WTC11 (cell line): ENCODE results near the gene SIT1. TPM values are rescaled to one million over a fixed set of nuclear protein-coding genes. Genes with fewer than 3 reads are reported as not detected.

Experiments used
- ATAC-seq: fragments of 200-7000 bp; cut with Tn5 transposase; 2 replicates; pipeline ENCODE4 v1.10.0; 2021; ENCODE audit warnings: mild to moderate bottlenecking, moderate library complexity
- CTCF ChIA-PET: fragments of 300-600 bp; sonication (Branson Sonifier 250); formaldehyde crosslinking; loops from one replicate; lab custom pipeline; 2021; ENCODE audit warnings: antibody characterized with exemption; lab: Charles Lee
- POLR2A ChIA-PET: fragments of 350-600 bp; sonication (Branson Sonifier 250); formaldehyde crosslinking; loops from one replicate; lab custom pipeline; 2021; ENCODE audit warnings: antibody characterized with exemption; lab: Charles Lee
- DNase-seq: peaks from one replicate; pipeline ENCODE4 v3.0.0; 2021; ENCODE audit warnings: low spot score
- H3K27ac Mint-ChIP-seq: 2 replicates; pipeline ENCODE4 v1.8.0; 2021; ENCODE audit warnings: mixed read lengths
- H3K27me3 Mint-ChIP-seq: 2 replicates; pipeline ENCODE4 v1.8.0; 2021; ENCODE audit warnings: low read depth, mild to moderate bottlenecking, moderate library complexity, mixed read lengths
- H3K36me3 Mint-ChIP-seq: 2 replicates; pipeline ENCODE4 v1.8.0; 2021; ENCODE audit warnings: mixed read lengths
- H3K4me1 Mint-ChIP-seq: 2 replicates; pipeline ENCODE4 v1.8.0; 2022; ENCODE audit warnings: mixed read lengths
- H3K4me3 Mint-ChIP-seq: 2 replicates; pipeline ENCODE4 v1.8.0; 2021; ENCODE audit warnings: mild to moderate bottlenecking, moderate library complexity, mixed read lengths
- H3K9me3 Mint-ChIP-seq: 2 replicates; pipeline ENCODE4 v1.8.0; 2021; ENCODE audit warnings: mixed read lengths
- ATF1 ChIP-seq: sonication (generic); formaldehyde crosslinking; IDR thresholded peaks from 2 replicates; pipeline ENCODE4 v1.8.1; 2023; ENCODE audit warnings: mild to moderate bottlenecking, moderate library complexity, missing genetic modification reagents
- ELF4 ChIP-seq: sonication (generic); formaldehyde crosslinking; IDR thresholded peaks from 2 replicates; pipeline ENCODE4 v1.8.1; 2022; ENCODE audit warnings: low read depth, mild to moderate bottlenecking, moderate library complexity, missing genetic modification reagents
- FOXP1 ChIP-seq: sonication (generic); formaldehyde crosslinking; IDR thresholded peaks from 2 replicates; pipeline ENCODE4 v1.8.0; 2022; ENCODE audit warnings: missing genetic modification reagents, mild to moderate bottlenecking, moderate library complexity, borderline replicate concordance
- GTF2I ChIP-seq: fragments of 250-450 bp; sonication (Bioruptor Pico); conservative IDR thresholded peaks from 2 replicates; pipeline ENCODE4 v1.4.0; 2021; ENCODE audit warnings: mild to moderate bottlenecking
- JUN ChIP-seq: sonication (generic); formaldehyde crosslinking; IDR thresholded peaks from 2 replicates; pipeline ENCODE4 v1.8.0; 2023; ENCODE audit warnings: mild to moderate bottlenecking, missing genetic modification reagents
- KAT7 ChIP-seq: sonication (generic); formaldehyde crosslinking; IDR thresholded peaks from 2 replicates; pipeline ENCODE4 v1.8.1; 2023; ENCODE audit warnings: missing genetic modification reagents, mild to moderate bottlenecking, borderline replicate concordance
- NFATC4 ChIP-seq: fragments of 250-450 bp; sonication (Bioruptor Pico); IDR thresholded peaks from 2 replicates; pipeline ENCODE4 v1.9.0; 2021; ENCODE audit warnings: mild to moderate bottlenecking
- NFYB ChIP-seq: sonication (generic); formaldehyde crosslinking; conservative IDR thresholded peaks from 2 replicates; pipeline ENCODE4 v1.8.0; 2022; ENCODE audit warnings: low read depth, missing genetic modification reagents
- NR1H2 ChIP-seq: sonication (generic); formaldehyde crosslinking; IDR thresholded peaks from 2 replicates; pipeline ENCODE4 v1.9.0; 2021; ENCODE audit warnings: mild to moderate bottlenecking, moderate library complexity, missing genetic modification reagents
- PRRX2 ChIP-seq: fragments of 250-450 bp; sonication (Bioruptor Pico); IDR thresholded peaks from 2 replicates; pipeline ENCODE4 v1.8.0; 2021; ENCODE audit warnings: mild to moderate bottlenecking
- SP1 ChIP-seq: sonication (generic); formaldehyde crosslinking; conservative IDR thresholded peaks from 2 replicates; pipeline ENCODE4 v1.8.1; 2022; ENCODE audit warnings: missing genetic modification reagents
- TCF7 ChIP-seq: sonication (generic); formaldehyde crosslinking; IDR thresholded peaks from 2 replicates; pipeline ENCODE4 v1.8.0; 2022; ENCODE audit warnings: mild to moderate bottlenecking, low read depth, missing genetic modification reagents, moderate library complexity
- ZBTB21 ChIP-seq: sonication (generic); formaldehyde crosslinking; IDR thresholded peaks from 2 replicates; pipeline ENCODE4 v1.8.1; 2023; ENCODE audit warnings: mild to moderate bottlenecking, missing genetic modification reagents, borderline replicate concordance
- ZNF138 ChIP-seq: sonication (generic); formaldehyde crosslinking; conservative IDR thresholded peaks from 2 replicates; pipeline ENCODE4 v1.8.1; 2022; ENCODE audit warnings: mild to moderate bottlenecking, moderate library complexity, missing genetic modification reagents
- ZNF671 ChIP-seq: fragments of 250-450 bp; sonication (Bioruptor Pico); IDR thresholded peaks from 2 replicates; pipeline ENCODE4 v1.8.0; 2021; ENCODE audit warnings: mild to moderate bottlenecking
- total RNA-seq: library from RNA; stranded (reverse); gene quantifications from 3 replicates; pipeline ENCODE4 v1.2.3, GENCODE V29; 2021
- TF ChIP-seq, protein P1 (sequence below): sonication (generic); formaldehyde crosslinking; IDR thresholded peaks from 2 replicates; pipeline ENCODE4 v1.8.1; 2022; ENCODE audit warnings: low read depth, mild to moderate bottlenecking, moderate library complexity, missing genetic modification reagents, borderline replicate concordance
- TF ChIP-seq, protein P2 (sequence below): sonication (generic); formaldehyde crosslinking; IDR thresholded peaks from 2 replicates; pipeline ENCODE4 v1.8.0; 2022; ENCODE audit warnings: mild to moderate bottlenecking, missing genetic modification reagents
- TF ChIP-seq, protein P3 (sequence below): sonication (generic); formaldehyde crosslinking; IDR thresholded peaks from 2 replicates; pipeline ENCODE4 v1.8.0; 2022; ENCODE audit warnings: mild to moderate bottlenecking, missing genetic modification reagents
- TF ChIP-seq, protein P4 (sequence below): sonication (generic); formaldehyde crosslinking; IDR thresholded peaks from 2 replicates; pipeline ENCODE4 v1.8.1; 2023; ENCODE audit warnings: mild to moderate bottlenecking, missing genetic modification reagents

Gene SIT1
- total RNA-seq, 1 experiment from 2014 or later = 4.1 TPM

DNA sequence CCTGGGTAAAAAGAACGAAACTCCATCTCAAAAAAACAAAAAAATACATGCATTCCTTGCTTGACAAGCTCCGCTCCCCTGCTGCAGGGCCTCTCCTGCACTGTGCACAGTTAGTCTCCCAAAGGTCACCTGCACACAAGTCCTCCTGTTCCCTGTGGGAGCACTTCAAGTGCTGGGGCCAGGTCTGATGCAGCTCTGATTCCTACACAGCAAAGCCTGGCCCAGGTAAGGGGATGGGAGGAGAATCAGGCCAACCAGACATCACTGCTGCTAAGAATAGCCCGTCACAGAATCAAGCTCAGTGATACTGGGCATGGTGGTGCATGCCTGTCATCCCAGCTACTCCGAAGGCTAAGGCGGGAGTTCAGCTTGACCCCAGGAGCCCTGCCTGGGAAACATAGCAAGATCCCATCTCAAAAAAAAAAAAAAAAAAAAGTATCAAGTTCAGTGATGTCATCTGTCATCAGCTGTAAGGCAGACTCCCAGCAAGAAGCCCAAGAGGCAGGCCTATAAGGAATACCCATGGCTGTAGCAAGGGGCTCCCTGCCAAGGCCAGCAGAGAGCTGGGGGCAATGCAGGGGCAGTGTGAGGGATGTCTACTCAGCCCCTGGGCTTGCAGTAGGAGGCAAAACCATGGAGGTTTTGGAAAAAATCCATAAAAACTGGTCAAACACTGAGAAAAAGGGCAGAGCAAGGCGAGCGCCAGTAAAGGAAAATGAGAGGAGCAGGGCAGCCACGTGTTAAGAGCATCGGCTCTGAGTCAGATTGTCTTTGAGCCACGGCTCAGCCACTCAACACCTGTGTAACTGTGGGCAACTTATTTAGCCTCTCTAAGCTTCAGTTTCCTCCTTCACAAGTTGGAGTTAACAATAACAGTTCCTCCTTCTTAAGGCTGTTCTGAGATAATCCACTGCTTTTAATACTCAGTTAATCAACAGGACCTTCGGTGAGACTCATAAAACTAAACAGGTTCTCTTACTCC is 35.8 kb upstream of the SIT1 start:
- ATAC-seq = no peak
- H3K4me3 Mint-ChIP-seq = no peak overlapping the region
- no peaks in the 10 kb centered on the region for H3K27me3 Mint-ChIP-seq
- H3K4me1 Mint-ChIP-seq = peaks cover 19% of the 10 kb centered on the region
- H3K36me3 Mint-ChIP-seq = peaks cover 41% of the 10 kb centered on the region
- ChIA-PET CTCF (interaction anchor here (0.6 to 6.8 kb wide), 4 partner anchors 10 to 1061 kb away, joined by 3 to 49 read pairs (median 12); partner anchors contain the start of genes CCDC107 and RMRP), POLR2A (interaction anchor here (0.6 to 2.3 kb wide), 3 partner anchors 10 to 73 kb away, joined by 5 to 10 read pairs (median 9); no protein-coding TSS in a partner anchor)
- DNase-seq = no peak
- TF ChIP-seq, protein P1, sequence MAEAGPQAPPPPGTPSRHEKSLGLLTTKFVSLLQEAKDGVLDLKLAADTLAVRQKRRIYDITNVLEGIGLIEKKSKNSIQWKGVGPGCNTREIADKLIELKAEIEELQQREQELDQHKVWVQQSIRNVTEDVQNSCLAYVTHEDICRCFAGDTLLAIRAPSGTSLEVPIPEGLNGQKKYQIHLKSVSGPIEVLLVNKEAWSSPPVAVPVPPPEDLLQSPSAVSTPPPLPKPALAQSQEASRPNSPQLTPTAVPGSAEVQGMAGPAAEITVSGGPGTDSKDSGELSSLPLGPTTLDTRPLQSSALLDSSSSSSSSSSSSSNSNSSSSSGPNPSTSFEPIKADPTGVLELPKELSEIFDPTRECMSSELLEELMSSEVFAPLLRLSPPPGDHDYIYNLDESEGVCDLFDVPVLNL (CRISPR knock-in tag) = no peak
- TF ChIP-seq PRRX2 (CRISPR knock-in tag) = no peak
- TF ChIP-seq ATF1 = no peak
- H3K27ac Mint-ChIP-seq = peak overlapping the region; percentile 41; the same call in 1 of the 2 replicates
- no peaks in the 10 kb centered on the region for H3K9me3 Mint-ChIP-seq

DNA sequence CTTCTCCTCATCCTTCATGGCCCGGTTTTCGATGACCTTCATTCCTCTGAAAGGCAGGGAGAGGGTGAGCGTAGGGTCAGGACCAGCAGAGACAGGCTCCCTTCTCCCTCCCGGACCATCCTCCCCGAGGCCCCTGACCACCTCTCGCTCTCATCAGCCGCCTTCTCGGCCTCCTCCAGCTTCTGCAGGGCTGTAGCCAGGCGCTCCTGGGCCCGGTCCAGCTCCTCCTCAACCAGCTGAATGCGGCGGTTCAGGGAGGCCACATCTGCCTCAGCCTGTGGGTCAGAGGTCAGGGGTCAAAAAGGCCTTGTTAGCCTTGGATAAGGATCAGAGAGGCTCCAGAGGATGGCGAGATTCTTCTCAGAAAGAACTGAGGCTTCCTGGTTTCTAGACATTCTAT is 34.8 kb upstream of the SIT1 start:
- peaks cover 41% of the 10 kb centered on the region for H3K36me3 Mint-ChIP-seq
- no peak for DNase-seq
- no peak overlapping the region for H3K27ac Mint-ChIP-seq
- POLR2A ChIA-PET = interaction anchor here (0.8 to 2.3 kb wide), 2 partner anchors 9 to 43 kb away, joined by 3 to 10 read pairs; no protein-coding TSS in a partner anchor
- no peaks in the 10 kb centered on the region for H3K27me3 Mint-ChIP-seq
- ATAC-seq = no peak
- no peak overlapping the region for H3K4me3 Mint-ChIP-seq
- CTCF ChIA-PET = interaction anchor here (6.8 kb wide), 1 partner anchor 24 kb away, joined by 49 read pairs; no protein-coding TSS in a partner anchor
- TF ChIP-seq, protein P2, sequence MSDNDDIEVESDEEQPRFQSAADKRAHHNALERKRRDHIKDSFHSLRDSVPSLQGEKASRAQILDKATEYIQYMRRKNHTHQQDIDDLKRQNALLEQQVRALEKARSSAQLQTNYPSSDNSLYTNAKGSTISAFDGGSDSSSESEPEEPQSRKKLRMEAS (CRISPR knock-in tag) = no peak
- TF ChIP-seq ZNF671 (no peak), KAT7 (CRISPR knock-in tag) (no peak)
- TF ChIP-seq, protein P3, sequence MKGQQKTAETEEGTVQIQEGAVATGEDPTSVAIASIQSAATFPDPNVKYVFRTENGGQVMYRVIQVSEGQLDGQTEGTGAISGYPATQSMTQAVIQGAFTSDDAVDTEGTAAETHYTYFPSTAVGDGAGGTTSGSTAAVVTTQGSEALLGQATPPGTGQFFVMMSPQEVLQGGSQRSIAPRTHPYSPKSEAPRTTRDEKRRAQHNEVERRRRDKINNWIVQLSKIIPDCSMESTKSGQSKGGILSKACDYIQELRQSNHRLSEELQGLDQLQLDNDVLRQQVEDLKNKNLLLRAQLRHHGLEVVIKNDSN = no peak
- TF ChIP-seq, all 79 proteins: peak for 0
- no peaks in the 10 kb centered on the region for H3K9me3 Mint-ChIP-seq
- peaks cover 24% of the 10 kb centered on the region for H3K4me1 Mint-ChIP-seq

DNA sequence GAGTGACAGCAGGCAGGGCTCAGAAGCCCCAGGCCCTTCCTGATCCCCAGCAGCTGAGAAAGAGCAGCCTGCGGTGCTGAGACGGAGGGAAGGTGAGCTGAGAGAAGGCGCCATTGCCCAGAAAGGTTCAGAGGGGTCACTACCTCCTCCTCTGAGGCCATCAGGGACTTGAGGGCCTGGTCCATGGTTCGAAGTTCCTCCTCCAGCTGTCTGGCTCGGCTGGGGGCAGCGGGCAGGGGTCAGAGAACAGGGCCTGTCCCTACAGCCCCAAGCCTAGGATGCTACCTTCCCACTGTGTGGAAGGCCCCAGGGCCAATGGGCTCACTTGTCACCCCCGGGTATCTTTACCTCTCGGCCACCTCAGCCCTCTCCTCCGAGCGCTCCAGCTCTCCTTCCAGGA is 34.2 kb upstream of the SIT1 start:
- ChIA-PET POLR2A (interaction anchor here (0.7 to 2.3 kb wide), 3 partner anchors 9 to 43 kb away, joined by 3 to 10 read pairs (median 3); no protein-coding TSS in a partner anchor), CTCF (no interaction called here)
- DNase-seq (no peak), ATAC-seq (no peak)
- H3K27ac Mint-ChIP-seq = no peak overlapping the region
- H3K4me1 Mint-ChIP-seq = peaks cover 27% of the 10 kb centered on the region
- no peaks in the 10 kb centered on the region for H3K9me3 Mint-ChIP-seq
- TF ChIP-seq, protein P3 = no peak
- TF ChIP-seq ATF1 (no peak), NFYB (no peak), GTF2I (CRISPR knock-in tag) (no peak), SP1 (CRISPR knock-in tag) (no peak), ZNF138 (CRISPR knock-in tag) (no peak), ELF4 (CRISPR knock-in tag) (no peak), JUN (CRISPR knock-in tag) (no peak), FOXP1 (no peak), NR1H2 (CRISPR knock-in tag) (no peak), TCF7 (CRISPR knock-in tag) (no peak), ZBTB21 (CRISPR knock-in tag) (no peak), NFATC4 (CRISPR knock-in tag) (no peak)
- TF ChIP-seq, protein P4, sequence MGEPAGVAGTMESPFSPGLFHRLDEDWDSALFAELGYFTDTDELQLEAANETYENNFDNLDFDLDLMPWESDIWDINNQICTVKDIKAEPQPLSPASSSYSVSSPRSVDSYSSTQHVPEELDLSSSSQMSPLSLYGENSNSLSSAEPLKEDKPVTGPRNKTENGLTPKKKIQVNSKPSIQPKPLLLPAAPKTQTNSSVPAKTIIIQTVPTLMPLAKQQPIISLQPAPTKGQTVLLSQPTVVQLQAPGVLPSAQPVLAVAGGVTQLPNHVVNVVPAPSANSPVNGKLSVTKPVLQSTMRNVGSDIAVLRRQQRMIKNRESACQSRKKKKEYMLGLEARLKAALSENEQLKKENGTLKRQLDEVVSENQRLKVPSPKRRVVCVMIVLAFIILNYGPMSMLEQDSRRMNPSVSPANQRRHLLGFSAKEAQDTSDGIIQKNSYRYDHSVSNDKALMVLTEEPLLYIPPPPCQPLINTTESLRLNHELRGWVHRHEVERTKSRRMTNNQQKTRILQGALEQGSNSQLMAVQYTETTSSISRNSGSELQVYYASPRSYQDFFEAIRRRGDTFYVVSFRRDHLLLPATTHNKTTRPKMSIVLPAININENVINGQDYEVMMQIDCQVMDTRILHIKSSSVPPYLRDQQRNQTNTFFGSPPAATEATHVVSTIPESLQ (CRISPR knock-in tag) = no peak
- no peak overlapping the region for H3K4me3 Mint-ChIP-seq
- peaks cover 41% of the 10 kb centered on the region for H3K36me3 Mint-ChIP-seq
- no peaks in the 10 kb centered on the region for H3K27me3 Mint-ChIP-seq
